ENCODE results near the gene MAPKAPK2.

- TF ChIP-seq POLR2A (IDR thresholded peaks at IDR 0.05; ENCODE audit: low read length) = no peak
- TF ChIP-seq GATA1 (IDR thresholded peaks at IDR 0.05; ENCODE audit: low read depth, low read length) = no peak
Measured at GRCh38 chr1:206658981-206659273, 25.8 kb upstream of the MAPKAPK2 start.
